Ecto neural progenitor cell (in vitro differentiated cells): ENCODE data around the gene ZDHHC11.
"Not testable (repeated sequence)": the region's sequence is repeated elsewhere in the genome, so short reads cannot be mapped to it uniquely, and the experiment has no call there.

Experiments used
- DNase-seq: peaks from one replicate; pipeline ENCODE4 v3.0.0-alpha.2; 2018; ENCODE audit warnings: low spot score

Gene ZDHHC11

DNA sequence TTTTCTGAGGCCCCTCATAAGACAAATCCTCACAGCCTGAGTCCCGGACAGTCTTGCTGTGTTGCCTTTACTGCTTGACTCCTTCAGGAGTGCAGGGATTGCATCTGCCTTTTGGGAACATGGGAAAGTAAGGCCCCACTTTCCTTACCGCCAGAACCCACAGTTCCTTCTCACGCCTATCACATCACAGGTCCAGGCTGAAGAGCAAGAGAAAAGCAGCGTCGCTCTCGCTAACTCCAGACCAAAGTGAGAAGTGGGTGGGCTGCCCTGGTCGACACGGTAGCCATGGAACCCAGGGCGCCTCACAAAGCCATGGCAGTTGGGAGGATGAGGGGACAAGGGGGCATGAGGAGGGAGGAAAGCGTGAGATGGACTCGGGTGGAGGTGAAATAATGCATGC, 7.9 kb upstream of the ZDHHC11 start:
- DNase-seq, result no peak

DNA sequence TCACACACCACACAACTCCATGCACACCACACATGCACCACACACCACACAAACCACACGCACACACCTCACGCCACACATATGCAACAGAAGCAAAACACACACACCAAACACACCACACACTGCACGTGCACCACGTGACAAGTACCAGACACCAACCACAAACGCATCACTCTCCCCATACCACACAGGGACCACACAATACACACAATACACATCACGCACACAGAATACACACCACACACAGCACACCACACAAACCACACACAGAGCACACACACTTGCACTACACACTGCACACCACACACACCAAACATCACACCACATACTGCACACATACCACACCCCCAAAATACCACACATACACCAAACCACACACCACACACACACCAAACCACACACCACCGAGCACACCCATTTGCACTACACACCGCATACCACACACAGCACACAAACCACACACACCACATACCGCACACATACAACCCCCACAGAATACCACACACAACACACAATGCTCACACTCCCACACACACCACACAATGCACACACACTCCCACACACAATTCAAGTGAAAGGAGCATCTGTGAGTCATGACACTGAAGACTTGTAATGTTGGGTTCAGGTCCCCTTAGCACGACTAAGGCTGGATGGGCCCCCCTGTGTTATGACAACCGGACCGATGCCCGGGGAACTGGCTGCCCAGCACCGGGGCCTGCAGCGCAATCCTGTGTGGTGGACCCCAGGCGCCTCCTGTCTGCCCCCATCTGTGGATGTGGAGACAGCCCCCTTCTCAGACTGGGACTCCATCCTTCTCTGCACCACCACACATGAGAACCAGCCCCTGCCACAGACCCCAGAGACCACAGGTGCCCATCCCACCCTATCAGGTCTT, 6.0 kb upstream of the ZDHHC11 start:
- no peak for DNase-seq

DNA sequence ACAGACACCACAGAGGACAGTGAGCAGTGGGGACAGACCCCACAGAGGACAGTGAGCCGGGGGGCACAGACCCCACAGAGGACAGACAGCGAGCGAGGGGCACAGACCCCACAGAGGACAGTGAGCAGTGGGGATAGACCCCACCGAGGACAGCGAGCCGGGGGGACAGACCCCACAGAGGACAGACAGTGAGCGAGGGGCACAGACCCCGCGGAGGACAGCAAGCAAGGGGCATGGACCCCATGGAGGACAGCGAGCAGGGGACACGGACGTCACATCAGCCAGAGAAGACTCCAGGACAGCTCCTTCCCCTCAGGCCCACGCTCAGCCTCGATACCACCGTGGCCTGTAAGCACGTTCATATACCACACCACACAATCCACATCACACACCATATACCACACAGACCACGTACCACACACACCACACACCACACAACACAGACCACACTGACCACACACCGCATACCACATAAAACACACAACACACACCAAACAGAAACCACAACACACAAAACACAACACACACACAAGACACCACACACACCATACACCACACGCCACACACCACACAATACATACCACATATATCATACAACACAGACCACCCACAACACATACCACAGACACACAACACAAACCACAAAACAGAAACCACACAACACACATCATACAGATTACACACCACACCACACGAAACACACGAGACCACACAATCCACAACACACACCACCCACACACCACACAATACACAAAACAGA, 5.2 kb upstream of the ZDHHC11 start:
- DNase-seq, result no peak

DNA sequence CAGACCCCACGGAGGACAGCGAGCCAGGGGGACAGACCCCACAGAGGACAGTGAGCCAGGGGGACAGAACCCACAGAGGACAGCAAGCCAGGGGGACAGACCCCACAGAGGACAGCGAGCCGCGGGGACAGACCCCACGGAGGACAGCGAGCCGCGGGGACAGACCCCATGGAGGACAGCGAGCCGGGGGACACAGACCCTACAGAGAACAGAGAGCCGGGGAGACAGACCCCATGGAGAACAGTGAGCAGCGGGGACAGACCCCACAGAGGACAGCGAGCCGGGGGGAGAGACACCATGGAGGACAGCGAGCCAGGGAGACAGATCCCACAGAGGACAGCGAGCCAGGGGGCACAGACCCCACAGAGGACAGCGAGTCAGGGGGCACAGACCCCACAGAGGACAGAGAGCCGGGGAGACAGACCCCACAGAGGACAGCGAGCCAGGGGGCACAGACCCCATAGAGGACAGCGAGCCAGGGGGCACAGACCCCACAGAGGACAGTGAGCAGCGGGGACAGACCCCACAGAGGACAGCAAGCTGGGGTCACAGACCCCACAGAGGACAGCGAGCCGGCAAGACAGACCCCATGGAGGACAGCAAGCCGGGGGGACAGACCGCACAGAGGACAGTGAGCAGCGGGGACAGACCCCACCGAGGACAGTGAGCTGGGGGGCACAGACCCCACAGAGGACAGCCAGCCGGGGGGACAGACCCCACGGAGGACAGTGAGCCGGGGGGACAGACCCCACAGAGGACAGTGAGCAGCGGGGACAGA, 4.4 kb upstream of the ZDHHC11 start:
- DNase-seq, result no peak

DNA sequence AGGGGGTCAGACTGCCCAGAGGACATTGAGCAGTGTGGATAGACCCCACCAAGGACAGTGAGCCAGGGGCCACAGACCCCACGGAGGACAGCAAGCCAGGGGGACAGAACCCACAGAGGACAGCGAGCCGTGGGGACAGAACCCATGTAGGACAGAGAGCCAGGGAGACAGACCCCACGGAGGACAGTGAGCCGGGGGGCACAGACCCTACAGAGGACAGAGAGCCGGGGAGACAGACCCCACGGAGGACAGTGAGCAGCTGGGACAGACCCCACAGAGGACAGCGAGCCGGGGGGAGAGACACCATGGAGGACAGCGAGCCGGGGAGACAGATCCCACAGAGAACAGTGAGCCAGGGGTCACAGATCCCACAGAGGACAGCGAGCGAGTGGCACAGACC, 3.4 kb upstream of the ZDHHC11 start:
- no peak for DNase-seq

DNA sequence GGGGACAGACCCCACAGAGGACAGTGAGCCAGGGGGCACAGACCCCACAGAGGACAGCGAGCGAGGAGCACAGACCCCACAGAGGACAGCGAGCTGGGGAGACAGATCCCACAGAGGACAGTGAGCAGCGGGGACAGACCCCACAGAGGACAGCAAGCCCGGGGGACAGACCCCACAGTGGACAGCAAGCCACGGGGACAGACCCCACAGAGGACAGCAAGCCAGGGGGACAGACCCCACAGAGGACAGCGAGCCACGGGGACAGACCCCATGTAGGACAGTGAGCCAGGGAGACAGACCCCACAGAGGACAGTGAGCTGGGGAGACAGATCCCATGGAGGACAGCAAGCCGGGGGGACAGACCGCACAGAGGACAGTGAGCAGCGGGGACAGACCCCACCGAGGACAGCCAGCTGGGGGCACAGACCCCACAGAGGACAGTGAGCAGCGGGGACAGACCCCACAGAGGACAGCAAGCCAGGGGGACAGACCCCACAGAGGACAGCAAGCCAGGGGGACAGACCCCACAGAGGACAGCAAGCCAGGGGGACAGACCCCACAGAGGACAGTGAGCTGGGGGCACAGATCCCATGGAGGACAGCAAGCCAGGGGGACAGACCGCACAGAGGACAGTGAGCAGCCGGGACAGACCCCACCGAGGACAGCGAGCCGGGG, 2.8 kb upstream of the ZDHHC11 start:
- DNase-seq, result not testable (repeated sequence)

DNA sequence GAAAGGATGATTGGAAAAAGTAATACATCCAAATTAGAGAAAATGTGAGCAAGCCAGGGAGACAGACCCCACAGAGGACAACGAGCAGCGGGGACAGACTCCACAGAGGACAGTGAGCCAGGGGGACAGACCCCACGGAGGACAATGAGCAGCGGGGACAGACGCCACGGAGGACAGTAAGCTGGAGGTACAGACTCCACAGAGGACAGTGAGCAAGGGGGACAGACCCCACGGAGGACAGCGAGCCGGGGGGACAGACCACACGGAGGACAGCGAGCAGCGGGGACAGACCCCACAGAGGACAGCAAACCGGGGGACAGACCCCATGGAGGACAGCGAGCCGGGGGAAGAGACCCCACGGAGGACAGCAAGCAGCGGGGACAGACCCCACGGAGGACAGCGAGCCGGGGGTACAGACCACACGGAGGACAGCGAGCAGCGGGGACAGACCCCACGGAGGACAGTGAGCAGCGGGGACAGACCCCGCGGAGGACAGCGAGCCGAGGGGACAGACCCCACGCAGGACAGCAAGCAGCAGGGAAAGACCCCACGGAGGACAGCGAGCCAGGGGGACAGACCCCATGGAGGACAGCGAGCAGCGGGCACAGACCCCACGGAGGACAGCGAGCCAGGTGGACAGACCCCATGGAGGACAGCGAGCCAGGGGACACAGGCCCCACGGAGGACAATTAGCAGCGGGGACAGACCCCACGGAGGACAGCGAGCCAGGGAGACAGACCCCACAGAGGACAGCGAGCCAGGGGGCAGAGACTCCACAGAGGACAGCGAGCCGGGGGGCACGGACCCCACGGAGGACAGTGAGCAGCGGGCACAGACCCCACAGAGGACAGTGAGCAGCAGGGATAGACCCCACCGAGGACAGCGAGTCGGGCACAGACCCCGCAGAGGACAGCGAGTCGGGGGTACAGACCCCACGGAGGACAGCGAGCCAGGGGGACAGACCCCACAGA, 1.9 kb upstream of the ZDHHC11 start:
- no peak for DNase-seq

DNA sequence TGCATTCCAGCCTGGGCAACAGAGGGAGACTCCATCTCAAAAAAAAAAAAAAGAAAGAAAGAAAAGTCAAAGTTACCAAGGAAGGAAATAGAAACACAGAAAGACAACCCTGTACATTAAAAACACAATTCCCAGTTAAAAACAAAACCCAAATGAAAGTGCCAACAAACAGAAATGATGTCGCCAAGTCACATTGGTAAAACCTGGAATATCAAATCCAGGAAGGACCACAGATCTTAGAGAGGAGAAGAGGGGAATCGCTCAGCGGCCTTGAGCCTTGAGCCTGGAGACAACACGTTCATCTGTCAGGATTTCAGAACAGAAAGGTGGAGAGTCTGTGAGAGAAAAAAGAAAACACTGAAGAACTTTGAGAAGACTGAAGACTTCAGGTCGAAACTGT, 1.2 kb upstream of the ZDHHC11 start:
- no peak for DNase-seq

DNA sequence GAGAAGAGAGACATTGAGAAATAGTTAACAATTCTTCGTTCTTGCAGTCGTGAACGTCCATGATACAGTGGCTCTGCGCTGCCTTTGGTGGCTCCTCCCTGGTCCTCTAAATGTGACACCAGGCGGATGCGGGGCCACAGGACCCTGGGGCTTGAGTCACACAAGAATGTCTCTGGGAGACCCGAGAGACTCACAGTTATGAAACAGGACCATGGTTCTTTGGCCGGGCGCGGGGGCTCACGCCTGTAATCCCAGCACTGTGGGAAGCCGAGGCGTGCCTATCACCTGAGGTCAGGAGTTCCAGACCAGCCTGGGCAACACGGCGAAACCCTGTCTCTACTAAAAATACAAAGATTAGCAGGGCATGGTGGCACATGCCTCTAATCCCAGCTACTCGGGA, 767 bp upstream of the ZDHHC11 start:
- DNase-seq, result no peak

DNA sequence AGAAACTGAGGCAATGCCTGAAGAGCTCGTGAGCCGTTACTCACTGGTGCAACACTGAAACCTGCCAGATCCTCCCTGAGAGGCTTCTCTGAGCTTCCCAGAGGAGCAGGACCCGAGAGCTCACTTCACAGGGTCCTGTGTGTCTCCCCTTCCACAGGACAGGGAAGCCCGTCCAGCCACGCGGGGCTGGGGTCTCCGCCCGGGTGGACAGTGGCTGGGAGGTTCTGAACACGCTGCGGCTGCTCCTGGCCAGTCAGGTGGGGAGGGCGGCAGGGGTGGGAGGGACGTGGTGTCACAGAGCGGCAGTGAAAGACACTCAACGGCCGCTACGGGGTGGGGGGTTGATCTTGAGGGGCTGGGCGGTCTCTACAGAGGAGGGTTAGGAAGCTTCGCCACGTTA, 290 bp upstream of the ZDHHC11 start:
- DNase-seq, result no peak

DNA sequence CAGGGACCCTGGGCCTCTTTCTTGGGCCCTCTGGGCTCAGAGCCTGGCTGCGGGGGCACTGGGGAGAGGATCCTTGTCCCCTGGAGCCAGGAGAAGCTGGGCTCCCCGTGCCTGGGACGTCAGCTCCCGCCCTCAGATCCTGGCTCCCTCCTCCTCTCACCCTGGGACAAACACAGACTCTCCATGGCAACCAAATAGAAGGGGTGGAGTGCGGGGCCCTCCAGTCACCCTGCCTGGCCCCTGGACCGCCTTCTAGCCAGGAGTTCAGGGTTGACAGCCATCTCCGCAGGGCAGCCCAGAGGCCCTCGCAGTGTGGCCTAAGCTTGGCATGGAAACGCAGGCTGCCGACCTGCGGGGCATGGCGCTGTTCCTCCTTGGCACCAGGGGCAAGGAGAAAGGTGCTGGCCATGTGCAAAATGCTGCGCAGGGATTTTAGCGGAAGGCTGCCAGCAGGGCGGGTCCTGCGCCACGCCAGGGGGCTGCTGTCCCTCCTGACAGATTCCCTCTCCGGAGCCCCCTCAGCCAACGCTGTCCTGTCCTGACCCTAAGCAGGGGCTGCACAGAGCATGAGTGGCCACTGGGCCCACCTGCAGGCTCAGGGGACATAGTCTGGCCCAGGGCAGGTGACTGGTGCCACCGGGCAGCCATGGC, 1.0 kb downstream of the ZDHHC11 start:
- peak; percentile 73 for DNase-seq

DNA sequence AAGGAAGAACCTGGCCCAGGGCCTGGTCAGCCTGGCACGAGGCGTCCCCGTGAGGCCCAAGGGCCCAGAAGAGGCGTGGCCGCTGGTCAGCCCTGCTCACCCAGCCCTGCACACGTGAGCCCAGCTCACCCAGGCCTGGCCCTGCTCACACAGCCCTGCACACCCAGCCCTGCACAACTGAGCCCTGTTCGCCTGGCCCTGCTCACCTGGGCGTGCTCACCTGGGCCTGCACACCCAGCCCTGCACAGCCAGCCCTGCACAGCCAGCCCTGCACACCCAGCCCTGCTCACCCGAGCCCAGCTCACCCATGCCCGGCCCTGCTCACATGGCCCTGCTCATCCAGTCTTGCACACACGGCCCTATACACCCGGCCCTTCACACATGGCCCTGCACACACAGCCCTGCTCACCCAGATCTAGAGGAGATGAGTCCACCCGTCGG, 2.1 kb downstream of the ZDHHC11 start:
- no peak for DNase-seq

DNA sequence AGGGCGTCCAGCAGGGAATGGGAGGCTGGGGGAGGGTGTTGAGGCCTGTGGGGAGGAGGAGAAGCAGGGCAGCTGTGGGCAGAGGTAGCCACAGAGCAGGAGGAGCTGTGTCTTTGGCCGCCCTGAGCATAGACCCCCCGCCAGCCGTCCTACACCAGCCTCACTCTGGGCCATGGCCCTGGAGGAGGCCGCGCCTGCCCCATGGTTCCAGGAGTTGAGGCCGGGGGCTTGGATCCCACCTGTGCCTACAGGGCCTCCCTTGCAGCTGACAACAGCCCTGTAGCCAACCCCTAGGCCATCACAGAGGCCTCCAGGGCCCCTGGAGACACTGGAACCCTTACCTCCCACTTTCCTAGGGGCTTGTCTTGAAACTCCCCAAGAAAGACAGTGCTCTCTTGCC, 3.0 kb downstream of the ZDHHC11 start:
- not testable (repeated sequence) for DNase-seq

DNA sequence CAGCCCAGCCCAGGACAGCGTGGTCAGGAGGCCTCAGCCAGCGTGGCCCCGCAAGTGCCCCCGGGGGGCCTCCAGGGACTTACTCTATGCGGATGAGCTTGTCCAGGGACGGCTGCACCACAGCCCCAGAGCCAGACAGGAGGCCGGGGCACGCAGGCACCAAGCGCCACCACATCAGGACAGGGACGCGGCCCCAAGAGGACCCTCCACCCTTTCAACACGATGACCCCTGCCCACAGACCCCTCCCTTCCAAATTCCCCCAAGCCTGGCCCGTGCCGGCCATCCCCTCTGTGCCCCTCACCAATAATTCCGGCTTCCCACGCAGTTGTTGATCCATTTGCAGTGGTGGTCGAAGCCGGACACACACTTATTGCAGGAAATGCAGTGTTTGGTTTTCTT, 3.6 kb downstream of the ZDHHC11 start:
- DNase-seq, result not testable (repeated sequence)

DNA sequence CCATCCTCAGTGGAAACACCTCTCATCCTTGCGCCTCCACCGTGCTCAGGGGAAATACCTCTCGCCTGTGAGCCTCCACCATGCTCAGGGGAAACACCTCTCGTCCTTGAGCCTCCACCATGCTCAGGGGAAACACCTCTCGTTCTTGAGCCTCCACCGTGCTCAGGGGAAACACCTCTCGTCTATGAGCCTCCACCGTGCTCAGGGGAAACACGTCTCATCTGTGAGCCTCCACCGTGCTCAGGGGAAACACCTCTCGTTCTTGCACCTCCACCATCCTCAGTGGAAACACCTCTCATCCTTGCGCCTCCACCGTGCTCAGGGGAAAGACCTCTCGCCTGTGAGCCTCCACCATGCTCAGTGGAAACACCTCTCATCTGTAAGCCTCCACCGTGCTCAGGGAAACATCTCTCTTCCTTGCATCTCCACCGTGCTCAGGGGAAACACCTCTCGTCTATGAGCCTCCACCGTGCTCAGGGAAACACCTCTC, 4.1 kb downstream of the ZDHHC11 start:
- not testable (repeated sequence) for DNase-seq

DNA sequence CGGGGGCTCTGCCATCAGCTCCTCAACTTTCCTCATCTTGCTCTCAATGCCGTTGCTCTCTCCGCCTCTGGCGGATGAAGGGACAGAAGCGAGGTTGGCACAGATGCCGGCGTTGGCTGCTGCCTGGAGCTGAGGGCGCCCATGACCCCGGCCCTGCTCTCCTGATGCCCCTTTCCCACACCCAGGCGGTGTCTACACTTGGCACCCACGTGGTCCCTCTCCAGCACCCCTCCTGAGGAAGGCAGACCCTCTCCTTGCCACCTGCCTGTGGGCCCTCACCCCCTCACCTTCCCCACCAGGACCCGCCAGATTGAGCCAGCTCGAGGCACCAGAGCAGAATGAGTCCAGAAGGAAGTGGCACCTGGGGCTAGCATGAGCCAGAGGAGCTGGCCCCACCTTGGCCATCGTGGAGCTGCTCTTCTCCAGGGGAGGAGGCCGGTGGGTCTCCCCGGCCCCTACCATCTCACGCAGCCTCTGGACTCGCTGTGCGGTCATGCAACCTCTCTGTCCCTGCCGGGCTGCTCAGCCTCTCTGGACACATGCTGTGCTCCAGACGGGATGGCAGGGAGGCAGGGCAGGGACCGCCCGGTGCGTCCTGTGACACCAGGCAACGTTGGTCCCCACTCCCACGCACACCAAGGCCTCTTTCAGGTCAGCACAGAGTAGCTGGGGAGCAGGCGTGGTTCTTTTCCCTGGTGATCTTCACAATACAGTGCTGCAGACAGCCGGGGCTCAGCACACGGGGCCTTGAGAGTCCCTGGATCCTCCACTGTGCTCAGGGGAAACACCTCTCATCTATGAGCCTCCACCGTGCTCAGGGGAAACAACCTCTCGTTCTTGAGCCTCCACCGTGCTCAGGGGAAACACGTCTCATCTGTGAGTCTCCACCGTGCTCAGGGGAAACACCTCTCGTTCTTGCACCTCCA, 4.8 kb downstream of the ZDHHC11 start:
- DNase-seq, result not testable (repeated sequence)

DNA sequence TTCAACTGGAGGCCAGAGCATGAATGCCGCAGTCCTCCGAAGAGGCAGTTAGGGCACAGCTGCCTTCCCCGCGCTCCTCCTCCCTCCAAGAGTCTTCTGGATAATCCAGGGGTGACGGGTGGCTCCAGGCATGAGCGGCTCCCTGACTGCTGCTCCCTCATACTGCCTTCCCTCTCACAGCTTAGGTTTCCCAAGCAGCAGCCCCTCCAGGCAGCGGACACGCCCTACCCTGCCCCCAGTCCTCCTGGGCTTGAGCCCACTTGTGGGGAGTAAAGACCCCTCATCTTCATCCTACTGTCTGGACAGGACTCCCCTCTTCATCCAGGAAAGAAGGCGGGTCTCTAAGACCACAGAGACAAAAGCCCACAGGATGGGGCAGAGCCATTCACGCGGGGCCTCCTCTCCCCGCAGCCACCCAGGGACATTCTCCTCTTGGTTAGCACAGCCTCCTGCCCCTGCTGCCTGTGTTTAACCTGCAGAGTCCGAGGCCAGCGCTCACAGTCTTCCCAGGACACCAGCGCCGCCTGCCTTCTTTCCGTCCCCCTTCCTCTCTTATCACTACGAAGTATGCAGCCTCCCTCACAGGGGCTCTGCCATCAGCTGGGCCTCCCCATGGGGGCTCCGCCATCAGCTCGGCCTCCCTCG, 5.6 kb downstream of the ZDHHC11 start:
- DNase-seq, result peak; percentile 68

DNA sequence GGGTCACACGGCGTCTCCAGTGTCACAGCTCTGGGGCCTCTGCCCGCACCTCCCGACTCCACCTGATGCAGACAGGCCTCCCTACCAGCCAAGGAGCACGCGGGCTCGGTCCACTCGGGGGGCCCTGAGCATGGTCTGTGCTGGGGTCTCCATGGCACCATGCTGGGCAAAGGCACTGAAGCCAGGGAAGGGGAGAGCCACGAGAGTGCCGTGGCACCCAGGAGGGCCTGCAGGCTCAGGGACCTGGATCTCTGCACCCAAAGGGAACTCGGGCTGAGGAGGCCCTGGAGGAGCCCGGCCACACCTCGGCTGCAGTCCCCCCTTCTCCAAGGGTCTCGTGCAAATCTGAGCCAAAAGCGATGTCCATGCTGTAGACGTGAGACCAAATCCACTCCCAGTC, 6.4 kb downstream of the ZDHHC11 start:
- DNase-seq, result not testable (repeated sequence)
